Measurements from ENCODE around the gene GPR15. TPM values are rescaled to one million over a fixed set of nuclear protein-coding genes. Genes with fewer than 3 reads are reported as not detected.
A peak's percentile ranks its signal among the peaks of the same experiment; 100 is the strongest.

Gene GPR15
- polyA plus RNA-seq, 2 donors, result 0.31 to 0.86 TPM

DNA sequence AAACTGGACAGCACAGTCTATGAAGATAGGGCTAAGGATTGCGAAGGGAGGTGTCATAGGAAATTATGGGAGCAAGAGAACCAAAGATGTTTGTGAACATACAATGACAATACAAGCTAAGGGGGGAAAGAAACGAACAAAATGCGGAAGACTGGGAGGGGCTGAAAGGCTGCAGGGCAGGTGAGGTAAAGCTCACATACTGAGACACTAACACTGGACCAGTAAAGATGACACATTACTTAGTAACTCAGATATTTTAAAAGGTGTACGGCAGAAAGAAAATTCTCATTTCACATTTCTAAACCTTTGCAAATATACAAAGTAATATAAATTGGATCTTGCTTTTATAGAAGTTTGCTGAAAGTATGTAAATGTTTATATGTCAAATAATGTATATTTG, 19.2 kb upstream of the GPR15 start:
- Histone ChIP-seq H3K4me3 (ENCODE audit: low read depth in 1 of 2, low read length in 2 of 2) (no peak overlapping the region), H3K9me3 (ENCODE audit: control insufficient read depth in 2 of 2, insufficient read depth in 1 of 2, low read depth in 1 of 2, low read length in 1 of 2) (no peaks in the 10 kb centered on the region), H3K36me3 (ENCODE audit: control insufficient read depth in 2 of 2, insufficient read depth in 2 of 2, low read length in 1 of 2) (peaks cover 0 to 3% of the 10 kb centered on the region in 2 donors), H3K27me3 (ENCODE audit: control insufficient read depth in 1 of 2, insufficient read depth in 2 of 2, low read length in 2 of 2) (no peaks in the 10 kb centered on the region), H3K4me1 (ENCODE audit: control insufficient read depth in 2 of 2, insufficient read depth in 2 of 2, low read length in 1 of 2) (peaks cover 0 to 3% of the 10 kb centered on the region in 2 donors), H3K27ac (ENCODE audit: low read depth in 2 of 2, low read length in 1 of 2) (peak overlapping the region; percentile 31 to 34)
- WGBS, 2 donors, result 73 to 77% methylated on average over 4 of the region's 4 CpGs

- Histone ChIP-seq H3K27ac (ENCODE audit: low read depth in 2 of 2, low read length in 1 of 2) (peak overlapping the region in 1 of 2 donors; percentile 81), H3K4me1 (ENCODE audit: control insufficient read depth in 2 of 2, insufficient read depth in 2 of 2, low read length in 1 of 2) (peaks cover 0 to 3% of the 10 kb centered on the region in 2 donors), H3K9me3 (ENCODE audit: control insufficient read depth in 2 of 2, insufficient read depth in 1 of 2, low read depth in 1 of 2, low read length in 1 of 2) (no peaks in the 10 kb centered on the region), H3K4me3 (ENCODE audit: low read depth in 1 of 2, low read length in 2 of 2) (no peak overlapping the region), H3K27me3 (ENCODE audit: control insufficient read depth in 1 of 2, insufficient read depth in 2 of 2, low read length in 2 of 2) (no peaks in the 10 kb centered on the region), H3K36me3 (ENCODE audit: control insufficient read depth in 2 of 2, insufficient read depth in 2 of 2, low read length in 1 of 2) (peaks cover 0 to 3% of the 10 kb centered on the region in 2 donors)
- WGBS, 2 donors, result 42 to 59% methylated on average over 4 of the region's 4 CpGs
Measured at GRCh38 chr3:98513091-98513511, 18.7 kb upstream of the GPR15 start.

DNA sequence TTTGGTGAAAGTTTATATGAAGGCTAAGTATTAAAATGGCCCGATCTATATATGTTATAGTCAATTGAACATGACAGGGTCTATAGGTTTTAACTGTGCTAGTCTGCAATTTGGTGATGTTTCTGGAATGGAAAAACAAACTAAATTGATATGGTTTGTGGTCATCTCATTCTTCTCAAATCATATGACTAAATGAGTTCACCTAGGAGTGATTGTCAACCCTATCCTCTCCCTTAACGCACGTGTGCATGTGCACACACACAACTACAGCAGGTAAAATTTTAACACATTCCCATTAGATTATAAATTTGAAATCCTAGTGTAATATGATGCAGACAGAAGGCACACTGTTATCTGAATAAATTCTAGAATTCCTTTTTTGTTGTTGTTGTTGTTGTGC, 18.0 kb upstream of the GPR15 start:
- peak overlapping the region in 1 of 2 donors; percentile 55 for H3K27ac ChIP-seq (ENCODE audit: low read depth in 2 of 2, low read length in 1 of 2)
- H3K27me3 ChIP-seq (ENCODE audit: control insufficient read depth in 1 of 2, insufficient read depth in 2 of 2, low read length in 2 of 2), result no peaks in the 10 kb centered on the region
- H3K9me3 ChIP-seq (ENCODE audit: control insufficient read depth in 2 of 2, insufficient read depth in 1 of 2, low read depth in 1 of 2, low read length in 1 of 2), result no peaks in the 10 kb centered on the region
- 96 to 99% methylated on average over 3 of the region's 3 CpGs for WGBS, 2 donors
- peaks cover 0 to 3% of the 10 kb centered on the region in 2 donors for H3K4me1 ChIP-seq (ENCODE audit: control insufficient read depth in 2 of 2, insufficient read depth in 2 of 2, low read length in 1 of 2)
- peaks cover 0 to 3% of the 10 kb centered on the region in 2 donors for H3K36me3 ChIP-seq (ENCODE audit: control insufficient read depth in 2 of 2, insufficient read depth in 2 of 2, low read length in 1 of 2)
- no peak overlapping the region for H3K4me3 ChIP-seq (ENCODE audit: low read depth in 1 of 2, low read length in 2 of 2)

DNA sequence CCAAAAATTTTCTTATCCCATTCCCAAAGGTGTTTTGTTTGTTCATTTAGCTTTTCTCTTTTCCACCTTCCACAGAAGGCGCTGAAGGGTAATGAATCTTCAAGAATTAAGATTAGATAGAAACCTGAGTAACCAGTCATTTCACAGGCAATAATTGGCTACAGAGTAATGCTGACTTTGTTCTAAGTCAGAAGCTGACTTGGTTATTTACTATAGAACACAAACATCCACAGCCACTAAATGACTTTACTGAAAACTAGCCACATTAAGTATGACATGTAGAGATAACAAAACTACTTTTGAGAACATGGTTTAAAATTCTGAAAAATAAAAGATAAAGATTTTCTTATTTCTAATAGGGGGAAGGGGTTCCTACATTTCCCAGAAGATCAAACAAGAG, 16.8 kb upstream of the GPR15 start:
- Histone ChIP-seq H3K27ac (ENCODE audit: low read depth in 2 of 2, low read length in 1 of 2) (peak overlapping the region; percentile 47 to 49), H3K27me3 (ENCODE audit: control insufficient read depth in 1 of 2, insufficient read depth in 2 of 2, low read length in 2 of 2) (no peaks in the 10 kb centered on the region), H3K4me3 (ENCODE audit: low read depth in 1 of 2, low read length in 2 of 2) (no peak overlapping the region), H3K4me1 (ENCODE audit: control insufficient read depth in 2 of 2, insufficient read depth in 2 of 2, low read length in 1 of 2) (peaks cover 3 to 6% of the 10 kb centered on the region in 2 donors), H3K36me3 (ENCODE audit: control insufficient read depth in 2 of 2, insufficient read depth in 2 of 2, low read length in 1 of 2) (peaks cover 0 to 6% of the 10 kb centered on the region in 2 donors), H3K9me3 (ENCODE audit: control insufficient read depth in 2 of 2, insufficient read depth in 1 of 2, low read depth in 1 of 2, low read length in 1 of 2) (no peaks in the 10 kb centered on the region)
- WGBS, 2 donors, result 83 to 88% methylated on average over 1 of the region's 1 CpG

DNA sequence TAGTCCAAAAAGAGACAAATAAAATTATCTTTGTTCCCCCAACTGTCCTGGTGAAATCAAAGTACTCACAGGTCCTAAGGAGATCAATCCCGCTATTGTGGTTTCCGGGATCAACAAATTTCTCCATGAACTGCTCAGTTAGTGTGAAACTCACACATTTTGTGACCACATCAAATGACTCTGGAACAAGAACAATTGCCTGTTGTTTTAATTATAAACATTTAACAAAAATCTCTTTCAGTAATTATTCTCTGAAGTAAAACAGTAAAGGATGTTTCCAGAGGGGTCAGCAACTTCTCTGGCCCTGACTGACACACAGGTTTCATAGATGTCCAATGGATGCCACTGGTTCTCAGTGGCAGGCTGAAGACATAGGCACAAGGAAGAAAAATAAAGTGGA, 13.0 kb upstream of the GPR15 start:
- peaks cover 3% of the 10 kb centered on the region in 2 donors for H3K4me1 ChIP-seq (ENCODE audit: control insufficient read depth in 2 of 2, insufficient read depth in 2 of 2, low read length in 1 of 2)
- H3K4me3 ChIP-seq (ENCODE audit: low read depth in 1 of 2, low read length in 2 of 2), result no peak overlapping the region
- peak overlapping the region in 1 of 2 donors; percentile 15 for H3K27ac ChIP-seq (ENCODE audit: low read depth in 2 of 2, low read length in 1 of 2)
- peaks cover 0 to 6% of the 10 kb centered on the region in 2 donors for H3K36me3 ChIP-seq (ENCODE audit: control insufficient read depth in 2 of 2, insufficient read depth in 2 of 2, low read length in 1 of 2)
- no peaks in the 10 kb centered on the region for H3K27me3 ChIP-seq (ENCODE audit: control insufficient read depth in 1 of 2, insufficient read depth in 2 of 2, low read length in 2 of 2)
- H3K9me3 ChIP-seq (ENCODE audit: control insufficient read depth in 2 of 2, insufficient read depth in 1 of 2, low read depth in 1 of 2, low read length in 1 of 2), result no peaks in the 10 kb centered on the region
- 95 to 97% methylated on average over 2 of the region's 2 CpGs for WGBS, 2 donors

GRCh38 chr3:98519351-98519750, 12.4 kb upstream of the GPR15 start:
- Histone ChIP-seq H3K9me3 (ENCODE audit: control insufficient read depth in 2 of 2, insufficient read depth in 1 of 2, low read depth in 1 of 2, low read length in 1 of 2) (no peaks in the 10 kb centered on the region), H3K27ac (ENCODE audit: low read depth in 2 of 2, low read length in 1 of 2) (peak overlapping the region; percentile 10 to 40)
- 35 to 92% methylated on average over 1 of the region's 1 CpG for WGBS, 2 donors

GRCh38 chr3:98521897-98522543, 9.8 kb upstream of the GPR15 start:
- Histone ChIP-seq H3K4me3 (ENCODE audit: low read depth in 1 of 2, low read length in 2 of 2) (peak overlapping the region; percentile 68 to 91), H3K27ac (ENCODE audit: low read depth in 2 of 2, low read length in 1 of 2) (peak overlapping the region; percentile 98), H3K27me3 (ENCODE audit: control insufficient read depth in 1 of 2, insufficient read depth in 2 of 2, low read length in 2 of 2) (no peaks in the 10 kb centered on the region), H3K4me1 (ENCODE audit: control insufficient read depth in 2 of 2, insufficient read depth in 2 of 2, low read length in 1 of 2) (peaks cover 3% of the 10 kb centered on the region in 2 donors), H3K9me3 (ENCODE audit: control insufficient read depth in 2 of 2, insufficient read depth in 1 of 2, low read depth in 1 of 2, low read length in 1 of 2) (no peaks in the 10 kb centered on the region), H3K36me3 (ENCODE audit: control insufficient read depth in 2 of 2, insufficient read depth in 2 of 2, low read length in 1 of 2) (peaks cover 0 to 3% of the 10 kb centered on the region in 2 donors)
- WGBS, 2 donors, result 1% methylated on average over 16 of the region's 16 CpGs

More at GRCh38 chr3:98519351-98519750, 12.4 kb upstream of the GPR15 start:
- Histone ChIP-seq H3K36me3 (ENCODE audit: control insufficient read depth in 2 of 2, insufficient read depth in 2 of 2, low read length in 1 of 2) (peaks cover 0 to 6% of the 10 kb centered on the region in 2 donors), H3K4me3 (ENCODE audit: low read depth in 1 of 2, low read length in 2 of 2) (peak overlapping the region; percentile 5 to 6), H3K27me3 (ENCODE audit: control insufficient read depth in 1 of 2, insufficient read depth in 2 of 2, low read length in 2 of 2) (no peaks in the 10 kb centered on the region), H3K4me1 (ENCODE audit: control insufficient read depth in 2 of 2, insufficient read depth in 2 of 2, low read length in 1 of 2) (peaks cover 3% of the 10 kb centered on the region in 2 donors)

- Histone ChIP-seq H3K36me3 (ENCODE audit: control insufficient read depth in 2 of 2, insufficient read depth in 2 of 2, low read length in 1 of 2) (peaks cover 0 to 3% of the 10 kb centered on the region in 2 donors), H3K27me3 (ENCODE audit: control insufficient read depth in 1 of 2, insufficient read depth in 2 of 2, low read length in 2 of 2) (no peaks in the 10 kb centered on the region), H3K4me3 (ENCODE audit: low read depth in 1 of 2, low read length in 2 of 2) (peak within 1 kb of the TSS; percentile 68 to 91), H3K4me1 (ENCODE audit: control insufficient read depth in 2 of 2, insufficient read depth in 2 of 2, low read length in 1 of 2) (peaks cover 3% of the 10 kb centered on the region in 2 donors), H3K27ac (ENCODE audit: low read depth in 2 of 2, low read length in 1 of 2) (peak within 1 kb of the TSS; percentile 98), H3K9me3 (ENCODE audit: control insufficient read depth in 2 of 2, insufficient read depth in 1 of 2, low read depth in 1 of 2, low read length in 1 of 2) (no peaks in the 10 kb centered on the region)
- WGBS, 2 donors, result 1% methylated on average over 49 to 63 of the region's 63 CpGs
Measured at GRCh38 chr3:98522544-98523281, 9.1 kb upstream of the GPR15 start, which contains the start of gene CLDND1. CLDND1 (minus strand) TSS chr3:98522902; CDS start chr3:98521424, 1,478 bp downstream.

GRCh38 chr3:98525494-98525893, 6.3 kb upstream of the GPR15 start:
- WGBS, 2 donors, result 73 to 83% methylated on average over 6 of the region's 6 CpGs
- Histone ChIP-seq H3K4me3 (ENCODE audit: low read depth in 1 of 2, low read length in 2 of 2) (no peak overlapping the region), H3K36me3 (ENCODE audit: control insufficient read depth in 2 of 2, insufficient read depth in 2 of 2, low read length in 1 of 2) (no peaks in the 10 kb centered on the region), H3K4me1 (ENCODE audit: control insufficient read depth in 2 of 2, insufficient read depth in 2 of 2, low read length in 1 of 2) (no peaks in the 10 kb centered on the region), H3K27me3 (ENCODE audit: control insufficient read depth in 1 of 2, insufficient read depth in 2 of 2, low read length in 2 of 2) (no peaks in the 10 kb centered on the region), H3K27ac (ENCODE audit: low read depth in 2 of 2, low read length in 1 of 2) (no peak overlapping the region), H3K9me3 (ENCODE audit: control insufficient read depth in 2 of 2, insufficient read depth in 1 of 2, low read depth in 1 of 2, low read length in 1 of 2) (no peaks in the 10 kb centered on the region)
